Astrocyte (in vitro differentiated cells and primary cell): ENCODE measurements around the gene RAPGEF4. TPM values are rescaled to one million over a fixed set of nuclear protein-coding genes. Genes with fewer than 3 reads are reported as not detected.

ENCODE experiments used
- DNase-seq: peaks from one replicate; pipeline ENCODE4 v3.0.0-alpha.2; 2010; ENCODE audit warnings: low read depth
- FAIRE-seq: peaks from 2 replicates; lab custom pipeline; 2011; peaks lifted over from hg19 to GRCh38; lab: Jason Lieb, UNC
- H2AFZ ChIP-seq: 2 replicates; pipeline ENCODE4 v1.6.0; 2012; ENCODE audit warnings: low read depth, low read length, inconsistent platforms
- H3K27ac ChIP-seq: 2 replicates; pipeline ENCODE4 v1.5.1; 2011; ENCODE audit warnings: low read depth, low read length, inconsistent platforms
- H3K27me3 ChIP-seq: 2 replicates; pipeline ENCODE4 v1.6.0; 2011; ENCODE audit warnings: low read length, inconsistent platforms; ENCODE audit not compliant: insufficient read depth
- H3K36me3 ChIP-seq: 2 replicates; pipeline ENCODE4 v1.5.1; 2011; ENCODE audit warnings: low read length, inconsistent platforms; ENCODE audit not compliant: insufficient read depth
- H3K4me1 ChIP-seq: 2 replicates; pipeline ENCODE4 v1.5.1; 2011; ENCODE audit warnings: low read length, inconsistent platforms; ENCODE audit not compliant: insufficient read depth
- H3K4me2 ChIP-seq: 2 replicates; pipeline ENCODE4 v1.6.0; 2012; ENCODE audit warnings: low read length, inconsistent platforms
- H3K4me3 ChIP-seq: 2 replicates; pipeline ENCODE4 v1.5.1; 2011; ENCODE audit warnings: low read depth, mild to moderate bottlenecking, low read length, inconsistent platforms; ENCODE audit not compliant: insufficient read depth
- H3K79me2 ChIP-seq: 2 replicates; pipeline ENCODE4 v1.6.0; 2012; ENCODE audit warnings: mild to moderate bottlenecking, low read length, inconsistent platforms; ENCODE audit not compliant: insufficient read depth
- H3K9ac ChIP-seq: 2 replicates; pipeline ENCODE4 v1.6.0; 2012; ENCODE audit warnings: mild to moderate bottlenecking, low read length, inconsistent platforms
- H3K9me3 ChIP-seq: 2 replicates; pipeline ENCODE4 v1.5.1; 2012; ENCODE audit warnings: low read depth, mild to moderate bottlenecking, low read length, inconsistent platforms; ENCODE audit not compliant: insufficient read depth
- H4K20me1 ChIP-seq: 2 replicates; pipeline ENCODE4 v1.6.0; 2012; ENCODE audit warnings: low read length, inconsistent platforms; ENCODE audit not compliant: insufficient read depth
- H3K27ac Mint-ChIP-seq: one replicate; pipeline ENCODE4 v1.8.0; 2021; ENCODE audit warnings: mild to moderate bottlenecking, mixed read lengths; ENCODE audit not compliant: unreplicated experiment
- H3K27me3 Mint-ChIP-seq: one replicate; pipeline ENCODE4 v1.8.0; 2021; ENCODE audit warnings: low read depth, mixed read lengths; ENCODE audit not compliant: unreplicated experiment
- H3K36me3 Mint-ChIP-seq: one replicate; pipeline ENCODE4 v1.8.0; 2021; ENCODE audit warnings: low read depth, mixed read lengths; ENCODE audit not compliant: unreplicated experiment
- H3K4me1 Mint-ChIP-seq: one replicate; pipeline ENCODE4 v1.8.0; 2021; ENCODE audit warnings: low read depth, mixed read lengths; ENCODE audit not compliant: unreplicated experiment
- H3K4me3 Mint-ChIP-seq: one replicate; pipeline ENCODE4 v1.8.0; 2021; ENCODE audit warnings: mild to moderate bottlenecking, moderate library complexity, mixed read lengths; ENCODE audit not compliant: unreplicated experiment
- H3K9me3 Mint-ChIP-seq: one replicate; pipeline ENCODE4 v1.8.0; 2021; ENCODE audit warnings: mild to moderate bottlenecking, mixed read lengths; ENCODE audit not compliant: unreplicated experiment
- CTCF ChIP-seq: IDR thresholded peaks from 2 replicates; pipeline ENCODE4 v1.5.1; 2011; ENCODE audit warnings: low read depth, mild to moderate bottlenecking, inconsistent platforms, low read length, moderate library complexity; ENCODE audit not compliant: insufficient read depth
- EZH2 ChIP-seq: IDR thresholded peaks from 2 replicates; pipeline ENCODE4 v1.6.1; 2012; ENCODE audit warnings: mild to moderate bottlenecking, low read length, inconsistent platforms; ENCODE audit not compliant: insufficient read depth
- total RNA-seq: library from RNA; stranded (reverse); gene quantifications from 2 replicates; pipeline ENCODE4 v1.2.1, GENCODE V29; 2021

The RAPGEF4 gene
- total RNA-seq, 1 donor from 2014 or later: 1.1 TPM

- DNase-seq (no peak), FAIRE-seq (no peak)
- Histone ChIP-seq H2AFZ (no peak overlapping the region), H3K27me3 (peaks cover 17% of the 10 kb centered on the region), H3K4me2 (no peak overlapping the region), H3K79me2 (no peaks in the 10 kb centered on the region), H3K9ac (no peak overlapping the region), H3K27ac (no peak overlapping the region), H3K9me3 (no peaks in the 10 kb centered on the region), H3K4me3 (no peak overlapping the region), H3K36me3 (no peaks in the 10 kb centered on the region), H4K20me1 (no peaks in the 10 kb centered on the region), H3K4me1 (peaks cover 3% of the 10 kb centered on the region)
- no peak for TF ChIP-seq CTCF
- no peak for TF ChIP-seq EZH2
- Mint-ChIP-seq H3K27ac (no peak overlapping the region), H3K36me3 (peaks cover 2% of the 10 kb centered on the region), H3K27me3 (peaks cover 29% of the 10 kb centered on the region), H3K4me3 (no peak overlapping the region), H3K9me3 (peaks cover 11% of the 10 kb centered on the region), H3K4me1 (peaks cover 2% of the 10 kb centered on the region)
Measured at GRCh38 chr2:172739661-172740266, 4.1 kb downstream of the RAPGEF4 start.

GRCh38 chr2:172740856-172741255 lies 5.2 kb downstream of the RAPGEF4 start:
- Mint-ChIP-seq H3K36me3 (peaks cover 2% of the 10 kb centered on the region), H3K4me3 (no peak overlapping the region), H3K27ac (no peak overlapping the region), H3K4me1 (peaks cover 6% of the 10 kb centered on the region), H3K9me3 (peaks cover 13% of the 10 kb centered on the region), H3K27me3 (peaks cover 23% of the 10 kb centered on the region)
- Histone ChIP-seq H3K4me1 (peaks cover 3% of the 10 kb centered on the region), H3K79me2 (no peaks in the 10 kb centered on the region), H2AFZ (no peak overlapping the region), H3K9me3 (no peaks in the 10 kb centered on the region), H4K20me1 (no peaks in the 10 kb centered on the region), H3K27ac (no peak overlapping the region), H3K27me3 (peaks cover 17% of the 10 kb centered on the region), H3K4me3 (no peak overlapping the region), H3K4me2 (no peak overlapping the region), H3K36me3 (no peaks in the 10 kb centered on the region), H3K9ac (no peak overlapping the region)
- TF ChIP-seq CTCF (no peak), EZH2 (no peak)
- DNase-seq (no peak), FAIRE-seq (no peak)

DNA sequence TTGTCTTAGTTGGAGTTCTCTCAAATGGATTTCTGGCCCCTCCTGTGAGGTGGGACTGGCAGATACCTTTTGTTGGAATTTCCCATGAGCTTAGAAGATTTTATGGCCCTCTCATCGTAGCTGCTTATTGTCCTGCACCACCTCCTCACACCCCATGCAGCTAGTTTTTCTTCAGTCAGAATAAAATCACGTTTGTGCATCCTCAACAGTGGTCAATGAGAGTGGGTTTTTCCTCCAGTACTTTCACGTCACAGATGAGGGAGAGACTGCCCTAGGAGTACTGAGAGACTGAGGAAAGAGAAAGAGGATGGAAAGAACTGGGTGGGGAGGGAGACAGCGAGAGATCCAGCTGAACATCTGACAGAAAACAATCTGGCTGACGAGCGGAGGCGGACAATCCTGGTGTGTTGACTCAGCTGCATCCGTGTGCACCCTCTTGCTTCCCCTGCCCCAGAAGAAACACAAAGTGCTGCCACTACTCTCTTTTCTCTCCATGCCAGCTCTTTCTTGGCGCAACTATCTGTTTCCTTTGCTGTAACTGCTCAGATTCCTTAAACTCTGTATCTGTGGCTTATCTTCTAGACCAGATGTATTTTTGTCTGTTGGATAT lies 7.4 kb downstream of the RAPGEF4 start:
- Histone ChIP-seq H2AFZ (no peak overlapping the region), H3K4me1 (no peaks in the 10 kb centered on the region), H3K4me2 (peak overlapping the region; percentile 5), H3K9me3 (no peaks in the 10 kb centered on the region), H3K9ac (no peak overlapping the region), H3K4me3 (no peak overlapping the region), H3K27ac (no peak overlapping the region), H3K79me2 (no peaks in the 10 kb centered on the region), H3K27me3 (peaks cover 2% of the 10 kb centered on the region), H3K36me3 (no peaks in the 10 kb centered on the region), H4K20me1 (no peaks in the 10 kb centered on the region)
- DNase-seq (no peak), FAIRE-seq (no peak)
- H3K36me3 Mint-ChIP-seq: peaks cover 2% of the 10 kb centered on the region
- H3K27ac Mint-ChIP-seq: no peak overlapping the region
- H3K4me1 Mint-ChIP-seq: peaks cover 7% of the 10 kb centered on the region
- peaks cover 5% of the 10 kb centered on the region for H3K27me3 Mint-ChIP-seq
- H3K9me3 Mint-ChIP-seq: peaks cover 13% of the 10 kb centered on the region
- no peak for TF ChIP-seq CTCF
- no peak for TF ChIP-seq EZH2
- no peak overlapping the region for H3K4me3 Mint-ChIP-seq
